Endothelial cell of umbilical vein (primary cell): ENCODE measurements around the gene ACER1. TPM values are rescaled to one million over a fixed set of nuclear protein-coding genes. Genes with fewer than 3 reads are reported as not detected.

Experiments
- BruUV-seq: library from RNA; stranded (reverse); fragments of 400-500 nt; replicated peaks from 2 replicates; lab custom pipeline; 2021; lab: Mats Ljungman, UMichigan
- CTCF ChIA-PET: fragments of 300-600, 350-600 bp; sonication (Branson Sonifier 250); formaldehyde crosslinking; loops from one replicate; lab custom pipeline; 2021; ENCODE audit warnings: antibody characterized with exemption, inconsistent platforms; lab: Charles Lee
- POLR2A ChIA-PET: fragments of 300-600, 350-600 bp; sonication (Branson Sonifier 250); formaldehyde crosslinking; loops from one replicate; lab custom pipeline; 2021; ENCODE audit warnings: antibody characterized with exemption, inconsistent platforms; lab: Charles Lee
- DNase-seq: peaks from one replicate; pipeline ENCODE4 v3.0.0-alpha.2; 2011; ENCODE audit warnings: low read depth, low spot score
- FAIRE-seq: peaks from 2 replicates; lab custom pipeline; 2011; peaks lifted over from hg19 to GRCh38; lab: Jason Lieb, UNC
- H2AFZ ChIP-seq: 2 replicates; pipeline ENCODE4 v1.6.0; 2012; ENCODE audit warnings: low read depth, low read length, control low read depth, inconsistent platforms
- H3K27ac ChIP-seq: 2 replicates; pipeline ENCODE4 v1.5.1; 2011; ENCODE audit warnings: low read depth, mild to moderate bottlenecking, control low read depth, low read length, moderate library complexity; ENCODE audit not compliant: insufficient read depth
- H3K27me3 ChIP-seq, 2 experiments: 2 replicates each; pipeline versions ENCODE4 v1.6.0 to v1.6.1; 2011; ENCODE audit warnings: low read length in 2 of 2, mixed read lengths in 1 of 2; ENCODE audit not compliant: control insufficient read depth in 2 of 2, insufficient read depth in 2 of 2
- H3K36me3 ChIP-seq, 2 experiments: 2 replicates in 1 of 2; 3 replicates in 1 of 2; pipeline ENCODE4 v1.5.1; 2011; ENCODE audit warnings: low read length in 2 of 2, mild to moderate bottlenecking in 1 of 2, moderate library complexity in 1 of 2; ENCODE audit not compliant: control insufficient read depth in 2 of 2, insufficient read depth in 2 of 2; ENCODE audit errors: extremely low read depth in 1 of 2
- H3K4me1 ChIP-seq: 3 replicates; pipeline ENCODE4 v1.5.1; 2011; ENCODE audit warnings: mild to moderate bottlenecking, low read length; ENCODE audit not compliant: control insufficient read depth, insufficient read depth; ENCODE audit errors: extremely low read depth
- H3K4me2 ChIP-seq: 2 replicates; pipeline ENCODE4 v1.6.1; 2011; ENCODE audit warnings: low read length, control low read depth, mixed read lengths; ENCODE audit not compliant: insufficient read depth
- H3K4me3 ChIP-seq, 3 experiments: fragments of 200-600 bp in 1 of 3; sonication (generic), shearing (Covaris generic) in 1 of 3; replicated peaks in 1 of 3; 2 replicates each; pipeline ENCODE4 v1.5.1; 2011 to 2016; ENCODE audit warnings: control low read depth in 3 of 3, low read length in 3 of 3, mild to moderate bottlenecking in 2 of 3, inconsistent platforms in 1 of 3, low read depth in 1 of 3, moderate library complexity in 1 of 3; ENCODE audit not compliant: insufficient read depth in 1 of 3
- H3K79me2 ChIP-seq: 2 replicates; pipeline ENCODE4 v1.6.0; 2012; ENCODE audit warnings: low read length, inconsistent platforms; ENCODE audit not compliant: control insufficient read depth, insufficient read depth
- H3K9ac ChIP-seq: replicated peaks from 2 replicates; pipeline ENCODE3; 2011; ENCODE audit warnings: low read length, control low read depth; ENCODE audit not compliant: insufficient read depth; ENCODE audit errors: extremely low read depth
- H3K9me1 ChIP-seq: replicated peaks from 3 replicates; pipeline ENCODE4 v1.6.0; 2011; ENCODE audit warnings: mild to moderate bottlenecking, low read length; ENCODE audit not compliant: control insufficient read depth, insufficient read depth; ENCODE audit errors: extremely low read depth
- H3K9me3 ChIP-seq: replicated peaks from 2 replicates; pipeline ENCODE4 v1.5.1; 2012; ENCODE audit warnings: low read length, inconsistent platforms; ENCODE audit not compliant: control insufficient read depth, insufficient read depth
- H4K20me1 ChIP-seq: replicated peaks from 2 replicates; pipeline ENCODE3; 2011; ENCODE audit warnings: mild to moderate bottlenecking, low read length; ENCODE audit not compliant: control insufficient read depth, insufficient read depth; ENCODE audit errors: extremely low read depth
- EZH2 ChIP-seq: IDR thresholded peaks from 2 replicates; pipeline ENCODE4 v1.6.1; 2012; ENCODE audit warnings: borderline replicate concordance, low read depth, mild to moderate bottlenecking, moderate library complexity, low read length, inconsistent platforms; ENCODE audit not compliant: severe bottlenecking
- FOS ChIP-seq: IDR thresholded peaks from 2 replicates; pipeline ENCODE4 v1.6.1; 2011; ENCODE audit warnings: mild to moderate bottlenecking, low read length, moderate library complexity, borderline replicate concordance; ENCODE audit not compliant: insufficient read depth
- GATA2 ChIP-seq: IDR thresholded peaks from 2 replicates; pipeline ENCODE4 v1.7.0; 2011; ENCODE audit warnings: low read depth, mild to moderate bottlenecking, moderate library complexity, mixed read lengths, low read length; ENCODE audit not compliant: insufficient read length, insufficient read depth
- JUN ChIP-seq: IDR thresholded peaks from 2 replicates; pipeline ENCODE4 v1.6.1; 2011; ENCODE audit warnings: borderline replicate concordance, low read depth; ENCODE audit not compliant: insufficient read length, insufficient read depth
- MYC ChIP-seq: IDR thresholded peaks from one replicate; pipeline ENCODE4 v1.6.1; 2011; ENCODE audit warnings: mild to moderate bottlenecking, low read depth, low read length
- POLR2A ChIP-seq: IDR thresholded peaks from 2 replicates; pipeline ENCODE4 v1.6.1; 2012; ENCODE audit warnings: low read depth, mild to moderate bottlenecking, control low read depth, low read length
- POLR2AphosphoS5 ChIP-seq: IDR thresholded peaks from 2 replicates; pipeline ENCODE4 v1.6.1; 2012; ENCODE audit warnings: low read depth, mild to moderate bottlenecking, control low read depth, low read length, moderate library complexity; ENCODE audit not compliant: insufficient read depth
- dilution Hi-C: fragments of 300-500 bp; cut with MboI; formaldehyde crosslinking; loops from one replicate; pipeline ENCODE4 v1.15.0; 2019; ENCODE audit warnings: low sequenced_read_pairs; ENCODE audit not compliant: extremely low pct_ligation_motif_present
- intact Hi-C: fragments of 100-400 bp; cut with micrococcal nuclease; formaldehyde crosslinking; loops from one replicate; pipeline ENCODE4 v1.10.0; 2022
- polyA plus RNA-seq, 4 experiments: library from polyadenylated mRNA; depleted of rRNA in 3 of 4; stranded (reverse) in 3 of 4; unstranded in 1 of 4; fragments of >200 nt; gene quantifications; 2 replicates each; pipeline versions ENCODE4 v1.2.1 to v1.2.3, GENCODE V29; 2011 to 2012; ENCODE audit warnings: missing spikeins in 1 of 4
- total RNA-seq: library from RNA; stranded (reverse); gene quantifications from 2 replicates; pipeline ENCODE4 v1.2.3, GENCODE V29; 2021
- TF ChIP-seq, protein P1 (sequence below): IDR thresholded peaks from 2 replicates; pipeline ENCODE4 v1.6.1; 2011; ENCODE audit not compliant: insufficient read depth, insufficient read length
- TF ChIP-seq, protein P2 (sequence below), 2 donors: IDR thresholded peaks; 1 replicate in 1 of 2; 2 replicates in 1 of 2; pipeline ENCODE4 v1.5.1; 2011; ENCODE audit warnings: low read length in 2 of 2, mild to moderate bottlenecking in 2 of 2, moderate library complexity in 2 of 2, control low read depth in 1 of 2, inconsistent platforms in 1 of 2, low read depth in 1 of 2; ENCODE audit not compliant: insufficient read depth in 1 of 2; ENCODE audit errors: extremely low read depth in 1 of 2

Gene ACER1
- total and polyA plus RNA-seq, 2 donors (not counting 3 experiments of a cell fraction or from before 2014, with no cell fraction given): 0.04 TPM; not detected in 1

DNA sequence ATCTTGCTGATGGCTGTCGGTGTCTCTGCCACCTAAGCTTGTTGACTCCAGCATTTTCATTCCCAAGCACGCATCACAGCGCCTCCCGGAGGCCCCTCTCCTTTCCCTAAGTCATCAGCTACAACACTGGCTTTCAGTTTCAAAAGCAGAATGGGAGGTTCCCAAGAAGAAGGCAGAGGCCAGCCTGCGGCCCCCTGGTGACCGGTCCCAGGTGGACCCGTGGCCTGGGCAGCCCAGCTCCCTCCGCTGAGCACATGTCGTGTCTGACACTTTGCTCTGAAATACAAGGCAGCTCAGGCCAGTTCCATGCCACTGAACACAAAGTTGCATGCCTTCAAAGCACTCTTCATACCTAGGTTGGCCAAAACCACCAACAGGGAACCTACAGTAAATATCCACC is 62.2 kb downstream of the ACER1 start:
- POLR2A ChIA-PET: no interaction called here
- Histone ChIP-seq H3K9me1 (no peaks in the 10 kb centered on the region), H4K20me1 (no peaks in the 10 kb centered on the region), H3K4me1 (peaks cover 55% of the 10 kb centered on the region), H3K27me3 (no peaks in the 10 kb centered on the region), H3K9ac (peak overlapping the region; percentile 64), H3K9me3 (no peaks in the 10 kb centered on the region), H3K36me3 (peaks cover 9 to 22% of the 10 kb centered on the region in 2 experiments), H3K27ac (peak overlapping the region; percentile 90), H3K4me3 (no peak overlapping the region), H3K4me2 (peak overlapping the region; percentile 63), H2AFZ (no peak overlapping the region), H3K79me2 (peaks cover 84% of the 10 kb centered on the region)
- no TSS peak for BruUV-seq
- FAIRE-seq: peak; percentile 64
- peak; percentile 32 for DNase-seq
- dilution Hi-C loops (loop anchor here (10.0 kb wide), 1 partner anchor 46 kb away; no protein-coding TSS in a partner anchor), intact Hi-C loops (loop anchor here (5.0 kb wide), 1 partner anchor 209 kb away; no protein-coding TSS in a partner anchor)
- CTCF ChIA-PET: interaction anchor here (0.7 to 3.3 kb wide), 8 partner anchors 9 to 145 kb away, joined by 3 to 42 read pairs (median 6); no protein-coding TSS in a partner anchor
- TF ChIP-seq MYC: no peak
- TF ChIP-seq, protein P1, sequence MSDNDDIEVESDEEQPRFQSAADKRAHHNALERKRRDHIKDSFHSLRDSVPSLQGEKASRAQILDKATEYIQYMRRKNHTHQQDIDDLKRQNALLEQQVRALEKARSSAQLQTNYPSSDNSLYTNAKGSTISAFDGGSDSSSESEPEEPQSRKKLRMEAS: no peak
- TF ChIP-seq, protein P2, sequence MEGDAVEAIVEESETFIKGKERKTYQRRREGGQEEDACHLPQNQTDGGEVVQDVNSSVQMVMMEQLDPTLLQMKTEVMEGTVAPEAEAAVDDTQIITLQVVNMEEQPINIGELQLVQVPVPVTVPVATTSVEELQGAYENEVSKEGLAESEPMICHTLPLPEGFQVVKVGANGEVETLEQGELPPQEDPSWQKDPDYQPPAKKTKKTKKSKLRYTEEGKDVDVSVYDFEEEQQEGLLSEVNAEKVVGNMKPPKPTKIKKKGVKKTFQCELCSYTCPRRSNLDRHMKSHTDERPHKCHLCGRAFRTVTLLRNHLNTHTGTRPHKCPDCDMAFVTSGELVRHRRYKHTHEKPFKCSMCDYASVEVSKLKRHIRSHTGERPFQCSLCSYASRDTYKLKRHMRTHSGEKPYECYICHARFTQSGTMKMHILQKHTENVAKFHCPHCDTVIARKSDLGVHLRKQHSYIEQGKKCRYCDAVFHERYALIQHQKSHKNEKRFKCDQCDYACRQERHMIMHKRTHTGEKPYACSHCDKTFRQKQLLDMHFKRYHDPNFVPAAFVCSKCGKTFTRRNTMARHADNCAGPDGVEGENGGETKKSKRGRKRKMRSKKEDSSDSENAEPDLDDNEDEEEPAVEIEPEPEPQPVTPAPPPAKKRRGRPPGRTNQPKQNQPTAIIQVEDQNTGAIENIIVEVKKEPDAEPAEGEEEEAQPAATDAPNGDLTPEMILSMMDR (IDR thresholded peaks at IDR 0.05; ENCODE audit: extremely low read depth in 1 of 2, insufficient read depth in 1 of 2, low read depth in 1 of 2, low read length in 2 of 2): peak; percentile 6 to 30

GRCh38 chr19:6270822-6271221 is 62.6 kb downstream of the ACER1 start:
- Histone ChIP-seq H3K9me1 (no peaks in the 10 kb centered on the region), H3K4me2 (no peak overlapping the region), H3K27me3 (no peaks in the 10 kb centered on the region), H3K9me3 (no peaks in the 10 kb centered on the region), H3K79me2 (peaks cover 83% of the 10 kb centered on the region), H3K36me3 (peaks cover 9 to 22% of the 10 kb centered on the region in 2 experiments), H3K9ac (no peak overlapping the region), H4K20me1 (no peaks in the 10 kb centered on the region), H2AFZ (no peak overlapping the region), H3K4me3 (no peak overlapping the region), H3K27ac (peak overlapping the region; percentile 90), H3K4me1 (peaks cover 51% of the 10 kb centered on the region)
- POLR2A ChIA-PET: no interaction called here
- CTCF ChIA-PET: interaction anchor here (1.0 to 3.3 kb wide), 4 partner anchors 10 to 145 kb away, joined by 3 to 42 read pairs (median 16); no protein-coding TSS in a partner anchor
- FAIRE-seq (no peak), DNase-seq (no peak)
- dilution Hi-C loops (loop anchor here (10.0 kb wide), 1 partner anchor 46 kb away; no protein-coding TSS in a partner anchor), intact Hi-C loops (loop anchor here (5.0 kb wide), 1 partner anchor 209 kb away; no protein-coding TSS in a partner anchor)
- no TSS peak for BruUV-seq
- TF ChIP-seq POLR2AphosphoS5: no peak
- TF ChIP-seq FOS: no peak
- TF ChIP-seq, protein P1: no peak
- TF ChIP-seq MYC: no peak
- no peak for TF ChIP-seq JUN
- TF ChIP-seq EZH2: no peak
- TF ChIP-seq GATA2: no peak
- TF ChIP-seq, protein P2 (IDR thresholded peaks at IDR 0.05; ENCODE audit: extremely low read depth in 1 of 2, insufficient read depth in 1 of 2, low read depth in 1 of 2, low read length in 2 of 2): no peak
- TF ChIP-seq POLR2A: no peak
